Heart left ventricle (tissue), 16 donors: ENCODE data around the gene FOXB2. TPM values are rescaled to one million over a fixed set of nuclear protein-coding genes. Genes with fewer than 3 reads are reported as not detected.
A peak's percentile ranks its signal among the peaks of the same experiment; 100 is the strongest.

Experiments used
- ATAC-seq, 4 donors: fragments of 200-7000 bp; cut with Tn5 transposase; one replicate each; pipeline ENCODE4 v1.9.1; 2020 to 2022; ENCODE audit warnings: moderate library complexity in 4 of 4, mild to moderate bottlenecking in 3 of 4, moderate number of reproducible peaks in 1 of 4
- DNase-seq, 5 donors: peaks; one replicate each; pipeline ENCODE4 v3.0.0-alpha.2; 2020
- H3K27ac ChIP-seq, 12 donors: fragments of 200-600 bp; sonication (generic) in 4 of 12; one replicate each; pipeline versions ENCODE4 v1.5.0 to v1.8.0; 2016 to 2022; ENCODE audit warnings: mild to moderate bottlenecking in 2 of 12
- H3K27me3 ChIP-seq, 9 donors: fragments of 200-600 bp; sonication (generic) in 2 of 9; one replicate each; pipeline versions ENCODE4 v1.5.1 to v1.8.0; 2016 to 2022; ENCODE audit warnings: mild to moderate bottlenecking in 3 of 9
- H3K36me3 ChIP-seq, 9 donors: fragments of 200-600 bp; sonication (generic) in 2 of 9; one replicate each; pipeline versions ENCODE4 v1.5.0 to v1.8.0; 2018 to 2022; ENCODE audit warnings: mild to moderate bottlenecking in 2 of 9
- H3K4me1 ChIP-seq, 12 donors: fragments of 200-600 bp; sonication (generic) in 4 of 12; one replicate each; pipeline versions ENCODE4 v1.5.0 to v1.8.0; 2016 to 2022; ENCODE audit warnings: mild to moderate bottlenecking in 3 of 12
- H3K4me3 ChIP-seq, 12 donors: fragments of 200-600 bp; sonication (generic) in 4 of 12; one replicate each; pipeline versions ENCODE4 v1.5.0 to v1.8.0; 2017 to 2022; ENCODE audit warnings: mild to moderate bottlenecking in 9 of 12, moderate library complexity in 4 of 12
- H3K9me3 ChIP-seq, 12 donors: fragments of 200-600 bp; sonication (generic) in 4 of 12; one replicate each; pipeline versions ENCODE4 v1.5.0 to v1.8.0; 2016 to 2022; ENCODE audit warnings: mild to moderate bottlenecking in 1 of 12
- CTCF ChIP-seq, 12 donors: fragments of 200-600 bp; sonication (generic) in 4 of 12; IDR thresholded peaks; one replicate each; pipeline versions ENCODE4 v1.5.0 to v1.8.0; 2018 to 2022; ENCODE audit warnings: antibody characterized with exemption in 12 of 12, mild to moderate bottlenecking in 5 of 12
- POLR2A ChIP-seq, 2 donors: fragments of 450-650 bp; IDR thresholded peaks; one replicate each; pipeline ENCODE4 v1.6.1; 2017; ENCODE audit warnings: antibody characterized with exemption in 2 of 2, mild to moderate bottlenecking in 2 of 2, moderate library complexity in 2 of 2
- WGBS, 4 donors: extraction: QIAGEN DNeasy Blood & Tissue Kit in 2 of 4; methylation state at CpG; one replicate each; pipeline versions ENCODE4 v1.1.5 to v1.1.7; 2013 to 2018; 5-methylcytosine and 5-hydroxymethylcytosine counted together
- intact Hi-C, 10 donors: fragments of 100-400 bp; cut with DNase I; formaldehyde crosslinking; loops; one replicate each; pipeline versions ENCODE4 v1.11.1 to v1.14.2; 2022
- polyA plus RNA-seq, 2 donors: library from polyadenylated mRNA; stranded (reverse); fragments of 200-250 nt; gene quantifications; one replicate each; pipeline ENCODE4 v1.2.3, GENCODE V29; 2013
- total RNA-seq, 9 donors: library from RNA; depleted of rRNA in 2 of 9; stranded (reverse); fragments of >200 nt in 2 of 9; fragmentation: NEBNext Ultra II Directional in 3 of 9; extraction: Animal tissue kit (Norgen Biotek cat#: 25700) in 3 of 9; gene quantifications; one replicate each; pipeline versions ENCODE4 v1.1.0 to v1.2.4, GENCODE V29; 2016 to 2023
- donor health status: ischemic (EF 13 %, LVEDD 7.1; RV severe dilation, severe dysfunction).
- donor health status: healthy with polysubstance abuse.
- donor health status: DM: no; HTN: yes; CAD: no.
- donor health status: DM: no; HTN: no; CAD: no.
- donor health status: ischemic (EF 25% LVEDD 6.9; RV normal size, moderate dysfunction).
- donor health status: ischemic (EF 25% LVEDD 5.7; RV mildly dilated, moderate dysfunction).
- donor health status: healthy.
- donor health status: DM: yes; HTN: yes; CAD: no.
- donor health status: ischemic (EF 35%, LVEDD 5.7; RV mildly dilated, moderate dysfunction).
- donor health status: nonischemic (EF 11% LVEDD 7.7; RV severe dilation, severe dysfunction).
- donor health status: DM: yes; HTN: yes; CAD: no.
- donor health status: PGD.
- donor health status: ischemic (EF 29% LVEDD 5.4; RV normal size, mild dysfunction).
- donor health status: nonischemic (EF 23%, LVEDD 6.1; RV moderate dilation, normal function).

Gene FOXB2
- total and polyA plus RNA-seq, 11 donors: not detected

- H3K36me3 ChIP-seq: no peaks in the 10 kb centered on the region
- TF ChIP-seq CTCF (IDR thresholded peaks at IDR 0.05) (no peak), POLR2A (IDR thresholded peaks at IDR 0.05) (no peak)
- peaks cover 0 to 18% (median 6%) of the 10 kb centered on the region in 9 donors for H3K27me3 ChIP-seq
- DNase-seq: no peak
- H3K4me1 ChIP-seq: no peaks in the 10 kb centered on the region
- intact Hi-C loops: loop anchor here in 2 of 10 donors (5.0 kb wide), 2 partner anchors 177 to 182 kb away; no protein-coding TSS in a partner anchor
- H3K27ac ChIP-seq: no peak overlapping the region
- H3K9me3 ChIP-seq: no peaks in the 10 kb centered on the region
- H3K4me3 ChIP-seq: no peak overlapping the region
- WGBS, 4 donors: 55 to 62% (median 59%) methylated on average over 3 of the region's 3 CpGs
- ATAC-seq: no peak
These were observed 30.0 kb upstream of the FOXB2 start for GRCh38 chr9:76989501-76989900.

DNA sequence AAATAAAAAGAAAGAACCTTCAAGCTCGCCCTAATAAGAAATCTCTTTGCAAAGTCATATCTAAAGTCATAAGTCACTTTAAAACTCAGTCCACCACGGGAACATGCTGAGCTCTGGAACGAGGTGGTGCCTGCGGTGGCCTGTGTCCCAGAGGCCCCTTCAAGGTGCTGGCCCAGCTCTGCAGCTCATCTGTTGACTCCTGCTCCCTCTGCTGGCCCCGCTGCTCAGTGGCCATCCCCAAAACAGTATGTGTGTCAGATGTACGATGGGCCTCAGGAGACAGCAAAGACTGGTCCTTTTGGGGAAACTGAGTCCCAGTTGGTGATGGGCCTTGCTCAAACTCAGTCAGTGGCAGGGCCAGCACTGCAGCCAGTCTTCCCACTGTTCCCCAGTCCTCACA, 22.8 kb upstream of the FOXB2 start:
- Histone ChIP-seq H3K4me1 (no peaks in the 10 kb centered on the region), H3K27me3 (peaks cover 0 to 5% (median 0%) of the 10 kb centered on the region in 9 donors), H3K4me3 (no peak overlapping the region), H3K36me3 (no peaks in the 10 kb centered on the region), H3K27ac (no peak overlapping the region), H3K9me3 (no peaks in the 10 kb centered on the region)
- TF ChIP-seq POLR2A (IDR thresholded peaks at IDR 0.05): no peak
- peak; percentile 14 to 62 (median 36) for TF ChIP-seq CTCF (IDR thresholded peaks at IDR 0.05)
- ATAC-seq (peak; percentile 75 to 95 (median 85)), DNase-seq (peak in 3 of 5 donors; percentile 33 to 63 (median 35))
- WGBS, 4 donors: 12 to 16% (median 15%) methylated on average over 5 to 6 of the region's 6 CpGs
- intact Hi-C loops: loop anchor here (1.0 to 10.0 kb wide), 4 partner anchors 182 to 189 kb away; no protein-coding TSS in a partner anchor

- no peak overlapping the region for H3K4me3 ChIP-seq
- intact Hi-C loops: loop anchor here in 9 of 10 donors (5.0 to 10.0 kb wide), 3 partner anchors 184 to 192 kb away; no protein-coding TSS in a partner anchor
- no peak overlapping the region for H3K27ac ChIP-seq
- no peak for ATAC-seq
- H3K36me3 ChIP-seq: no peaks in the 10 kb centered on the region
- TF ChIP-seq CTCF (IDR thresholded peaks at IDR 0.05): no peak
- no peak for TF ChIP-seq POLR2A (IDR thresholded peaks at IDR 0.05)
- peaks cover 0 to 20% (median 0%) of the 10 kb centered on the region in 9 donors for H3K27me3 ChIP-seq
- no peak for DNase-seq
- no peaks in the 10 kb centered on the region for H3K4me1 ChIP-seq
- WGBS, 4 donors: 87 to 93% (median 90%) methylated on average over 3 of the region's 3 CpGs
- H3K9me3 ChIP-seq: no peaks in the 10 kb centered on the region
These were observed 20.2 kb upstream of the FOXB2 start for GRCh38 chr9:76999261-76999660.

- no peaks in the 10 kb centered on the region for H3K9me3 ChIP-seq
- no peak overlapping the region for H3K4me3 ChIP-seq
- no peak for ATAC-seq
- TF ChIP-seq POLR2A (IDR thresholded peaks at IDR 0.05) (no peak), CTCF (IDR thresholded peaks at IDR 0.05) (no peak)
- no peaks in the 10 kb centered on the region for H3K4me1 ChIP-seq
- H3K27me3 ChIP-seq: peaks cover 0 to 29% (median 0%) of the 10 kb centered on the region in 9 donors
- H3K27ac ChIP-seq: no peak overlapping the region
- intact Hi-C loops: loop anchor here in 1 of 10 donors (10.0 kb wide), 1 partner anchor 154 kb away; no protein-coding TSS in a partner anchor
- no peaks in the 10 kb centered on the region for H3K36me3 ChIP-seq
- no peak for DNase-seq
- 78 to 88% (median 81%) methylated on average over 6 of the region's 6 CpGs for WGBS, 4 donors
These were observed 19.1 kb upstream of the FOXB2 start for GRCh38 chr9:77000330-77000729.
